HEK293T (cell line): ENCODE results near the gene UBE3B.

ENCODE experiments used
- CTCF ChIA-PET: fragments of 350-600 bp; formaldehyde crosslinking; extraction: SDS; loops from one replicate; lab custom pipeline; 2021; ENCODE audit warnings: antibody characterized with exemption, inconsistent platforms; lab: Yijun Ruan, JAX
- POLR2A ChIA-PET: fragments of 350-600 bp; formaldehyde crosslinking; extraction: SDS; loops from one replicate; lab custom pipeline; 2020; ENCODE audit warnings: antibody characterized with exemption, inconsistent platforms; lab: Yijun Ruan, JAX
- DNase-seq: peaks from one replicate; pipeline ENCODE4 v3.0.0; 2012; ENCODE audit warnings: mixed read lengths; ENCODE audit errors: extremely low spot score
- ARNT ChIP-seq: fragments of 450-650 bp; IDR thresholded peaks from 2 replicates; pipeline ENCODE4 v1.6.1; 2017; ENCODE audit warnings: mild to moderate bottlenecking
- BHLHE40 ChIP-seq: fragments of 450-650 bp; IDR thresholded peaks from 2 replicates; pipeline ENCODE4 v1.6.1; 2016; ENCODE audit warnings: mild to moderate bottlenecking, moderate library complexity, borderline replicate concordance
- CTBP1 ChIP-seq: fragments of 450-650 bp; IDR thresholded peaks from 2 replicates; pipeline ENCODE4 v1.6.1; 2016; ENCODE audit warnings: borderline replicate concordance
- ELF4 ChIP-seq: fragments of 450-650 bp; IDR thresholded peaks from 2 replicates; pipeline ENCODE4 v1.6.1; 2017; ENCODE audit warnings: antibody characterized with exemption
- FOXA1 ChIP-seq: fragments of 450-650 bp; IDR thresholded peaks from 2 replicates; pipeline ENCODE4 v1.6.1; 2016; ENCODE audit warnings: mild to moderate bottlenecking
- FOXK2 ChIP-seq: fragments of 450-650 bp; IDR thresholded peaks from 2 replicates; pipeline ENCODE4 v1.6.1; 2016; ENCODE audit warnings: mild to moderate bottlenecking
- FOXM1 ChIP-seq: fragments of 450-650 bp; IDR thresholded peaks from 2 replicates; pipeline ENCODE4 v1.6.1; 2017; ENCODE audit warnings: mild to moderate bottlenecking, borderline replicate concordance
- HDGF ChIP-seq: fragments of 450-650 bp; IDR thresholded peaks from 2 replicates; pipeline ENCODE4 v1.6.1; 2017; ENCODE audit warnings: antibody characterized with exemption, borderline replicate concordance
- L3MBTL2 ChIP-seq: fragments of 450-650 bp; conservative IDR thresholded peaks from 2 replicates; pipeline ENCODE4 v1.6.1; 2016; ENCODE audit warnings: mild to moderate bottlenecking
- LEF1 ChIP-seq: fragments of 450-650 bp; IDR thresholded peaks from 2 replicates; pipeline ENCODE4 v1.6.1; 2017; ENCODE audit warnings: mild to moderate bottlenecking, borderline replicate concordance
- NFRKB ChIP-seq: fragments of 450-650 bp; IDR thresholded peaks from 2 replicates; pipeline ENCODE4 v1.6.1; 2016; ENCODE audit warnings: mild to moderate bottlenecking, moderate library complexity
- SP1 ChIP-seq: fragments of 450-650 bp; IDR thresholded peaks from 2 replicates; pipeline ENCODE4 v1.6.1; 2017
- SUZ12 ChIP-seq: fragments of 450-650 bp; IDR thresholded peaks from 2 replicates; pipeline ENCODE4 v1.6.1; 2016; ENCODE audit warnings: mild to moderate bottlenecking
- TARDBP ChIP-seq: fragments of 450-650 bp; IDR thresholded peaks from 2 replicates; pipeline ENCODE4 v1.6.1; 2016
- ZNF384 ChIP-seq: fragments of 450-650 bp; IDR thresholded peaks from 2 replicates; pipeline ENCODE4 v1.6.1; 2016
- TF ChIP-seq, protein P1 (sequence below): fragments of 450-650 bp; IDR thresholded peaks from 2 replicates; pipeline ENCODE4 v1.6.1; 2016

The UBE3B gene

DNA sequence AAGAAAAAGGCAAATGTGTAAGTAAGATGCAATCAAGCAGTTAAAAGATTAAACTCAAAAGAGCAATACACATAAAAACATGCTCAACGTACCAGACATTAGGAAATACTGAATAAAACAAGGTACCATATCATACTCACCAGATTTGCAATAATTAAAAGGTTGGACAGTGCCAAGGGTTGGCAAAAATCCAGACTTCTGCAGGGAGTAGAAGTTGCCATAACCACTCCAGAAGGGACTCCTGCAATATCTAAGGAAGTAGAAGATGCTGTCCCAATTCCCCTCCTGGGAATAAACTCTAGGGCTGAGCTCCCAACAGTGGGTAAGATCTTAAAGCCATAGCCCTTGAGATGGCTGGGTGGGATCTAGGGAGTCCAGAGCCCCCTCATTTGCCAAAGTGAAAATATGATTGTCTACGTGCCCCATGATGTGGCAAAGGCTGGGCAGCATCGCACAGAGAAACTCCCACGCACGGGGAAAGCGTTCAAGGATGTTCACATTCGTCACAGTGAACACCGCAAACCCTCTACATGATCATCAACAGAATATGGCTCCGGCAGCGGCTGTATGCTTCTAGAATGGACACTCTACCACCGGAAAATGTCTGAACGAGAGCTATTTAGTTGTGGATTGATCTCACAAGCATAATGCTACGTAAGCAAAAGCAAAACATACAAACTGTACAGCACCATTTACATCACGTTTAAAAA is 12.6 kb upstream of the UBE3B start:
- CTCF ChIA-PET, result interaction anchor here (0.9 kb wide), 1 partner anchor 32 kb away, joined by 3 read pairs; no protein-coding TSS in a partner anchor
- DNase-seq, result no peak
- POLR2A ChIA-PET, result no interaction called here
- no peak for TF ChIP-seq FOXA1

- no peak for TF ChIP-seq LEF1
- TF ChIP-seq SUZ12, result no peak
- no peak for TF ChIP-seq CTBP1
- no peak for TF ChIP-seq SP1
- TF ChIP-seq FOXK2, result no peak
- TF ChIP-seq, protein P1, sequence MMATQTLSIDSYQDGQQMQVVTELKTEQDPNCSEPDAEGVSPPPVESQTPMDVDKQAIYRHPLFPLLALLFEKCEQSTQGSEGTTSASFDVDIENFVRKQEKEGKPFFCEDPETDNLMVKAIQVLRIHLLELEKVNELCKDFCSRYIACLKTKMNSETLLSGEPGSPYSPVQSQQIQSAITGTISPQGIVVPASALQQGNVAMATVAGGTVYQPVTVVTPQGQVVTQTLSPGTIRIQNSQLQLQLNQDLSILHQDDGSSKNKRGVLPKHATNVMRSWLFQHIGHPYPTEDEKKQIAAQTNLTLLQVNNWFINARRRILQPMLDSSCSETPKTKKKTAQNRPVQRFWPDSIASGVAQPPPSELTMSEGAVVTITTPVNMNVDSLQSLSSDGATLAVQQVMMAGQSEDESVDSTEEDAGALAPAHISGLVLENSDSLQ, result no peak
- no peak for TF ChIP-seq BHLHE40
- no peak for TF ChIP-seq ARNT
- TF ChIP-seq L3MBTL2, result no peak
- TF ChIP-seq ELF4, result no peak
- no peak for TF ChIP-seq HDGF
- TF ChIP-seq ZNF384, result no peak
- TF ChIP-seq FOXM1, result no peak
- TF ChIP-seq NFRKB, result no peak
- no peak for TF ChIP-seq TARDBP
- TF ChIP-seq FOXA1, result no peak
- CTCF ChIA-PET, result no interaction called here
- no peak for DNase-seq
- POLR2A ChIA-PET, result no interaction called here
Measured at GRCh38 chr12:109466305-109466704, 11.1 kb upstream of the UBE3B start.

DNA sequence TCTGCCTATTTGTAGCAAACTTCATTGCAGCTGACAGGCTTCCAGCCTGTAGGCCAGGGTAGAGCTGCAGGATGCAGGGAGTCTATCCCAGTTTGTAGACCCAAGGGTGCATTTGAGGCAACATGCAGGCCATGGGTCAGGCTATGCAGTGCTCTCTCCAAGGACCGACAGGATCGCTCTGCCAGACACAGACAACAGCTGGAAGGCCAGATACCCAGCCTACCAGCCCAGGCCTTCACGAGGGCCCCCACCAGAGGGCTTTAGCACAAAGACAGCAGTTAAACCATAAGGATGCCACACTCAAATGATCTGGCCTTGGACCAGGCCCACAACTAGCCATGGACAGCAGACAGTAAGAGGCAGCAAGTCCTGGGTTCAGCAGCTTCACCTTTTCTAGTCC is 10.6 kb upstream of the UBE3B start:
- ChIA-PET CTCF (no interaction called here), POLR2A (no interaction called here)
- no peak for DNase-seq
- TF ChIP-seq ARNT (no peak), TARDBP (no peak), FOXK2 (no peak), L3MBTL2 (no peak), CTBP1 (no peak), HDGF (no peak), SP1 (no peak)
- TF ChIP-seq, protein P1, result no peak

GRCh38 chr12:109467978-109468676 is 9.3 kb upstream of the UBE3B start:
- TF ChIP-seq SUZ12, result no peak
- TF ChIP-seq ELF4, result no peak
- no peak for TF ChIP-seq FOXK2
- TF ChIP-seq TARDBP, result no peak
- no peak for TF ChIP-seq FOXM1
- TF ChIP-seq FOXA1, result no peak
- TF ChIP-seq BHLHE40, result no peak
- TF ChIP-seq LEF1, result no peak
- TF ChIP-seq ARNT, result no peak
- no peak for TF ChIP-seq NFRKB
- TF ChIP-seq CTBP1, result no peak
- TF ChIP-seq L3MBTL2, result no peak
- TF ChIP-seq ZNF384, result no peak
- TF ChIP-seq SP1, result no peak
- TF ChIP-seq, protein P1, result no peak
- no peak for TF ChIP-seq HDGF
- no peak for DNase-seq
- POLR2A ChIA-PET, result no interaction called here
- CTCF ChIA-PET, result no interaction called here

DNA sequence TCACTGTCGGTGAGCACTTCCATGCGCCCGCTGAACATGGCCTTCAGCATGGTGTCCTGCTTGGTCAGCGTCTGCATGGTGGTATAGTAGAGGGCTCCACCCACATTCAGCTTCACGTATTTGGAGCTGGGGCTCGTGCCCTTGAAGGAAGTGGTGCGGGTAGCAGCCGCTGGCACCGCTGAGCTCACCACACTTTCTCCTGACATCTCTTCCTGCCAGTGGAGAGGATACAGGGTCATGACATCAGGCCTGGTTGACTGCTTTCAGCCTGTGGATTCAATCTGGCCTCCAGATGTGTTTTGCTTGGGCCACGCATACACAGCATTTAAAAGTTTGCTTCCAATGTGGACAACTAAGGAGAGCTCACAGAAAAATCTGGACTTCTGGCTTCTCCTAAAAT is 7.9 kb upstream of the UBE3B start:
- POLR2A ChIA-PET, result interaction anchor here (1.1 kb wide), 1 partner anchor 8 kb away, joined by 4 read pairs; the partner anchor contains the start of genes KCTD10 and UBE3B
- TF ChIP-seq ELF4 (no peak), SP1 (no peak), FOXA1 (no peak), FOXM1 (no peak), FOXK2 (no peak), ARNT (no peak), SUZ12 (no peak), TARDBP (no peak), HDGF (no peak)
- TF ChIP-seq, protein P1, result no peak
- CTCF ChIA-PET, result interaction anchor here (0.6 kb wide), 1 partner anchor 373 kb away, joined by 5 read pairs; no protein-coding TSS in a partner anchor
- no peak for DNase-seq
